ENCODE results near the gene MTX3.

Gene MTX3

DNA sequence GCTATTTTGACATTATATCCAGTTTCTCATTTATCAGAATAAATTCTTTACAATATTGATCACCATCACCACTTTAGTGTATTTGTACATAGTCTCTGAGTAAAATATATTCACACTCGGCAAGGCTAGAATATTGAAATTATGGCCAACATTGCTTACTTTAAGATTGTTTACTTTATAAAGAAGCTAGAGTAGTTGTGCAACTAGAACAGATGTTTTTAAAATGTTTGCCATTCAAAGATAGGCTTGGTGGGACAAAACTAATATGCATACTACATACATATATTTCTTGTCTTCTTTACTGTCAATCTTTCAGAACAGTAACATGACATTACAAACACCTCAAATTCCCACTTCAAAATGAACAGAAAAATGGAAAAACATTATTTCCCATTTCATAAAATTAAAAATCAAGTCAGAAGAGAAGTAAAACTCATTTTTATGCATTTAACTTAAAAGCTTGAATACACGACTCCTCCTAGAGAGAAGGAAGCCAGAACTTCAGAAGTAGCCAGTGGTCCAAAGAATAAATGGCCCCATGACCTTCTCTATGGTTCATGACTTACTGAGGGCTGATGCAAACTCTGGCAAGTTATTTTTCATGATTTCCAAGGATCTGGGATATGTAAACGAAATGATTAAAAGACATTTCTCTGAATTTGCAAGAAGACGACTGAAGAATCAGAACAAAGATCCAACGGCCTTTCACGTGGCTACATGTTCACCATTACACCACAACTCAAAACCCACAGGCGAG, 14.1 kb downstream of the MTX3 start:
- DNase-seq = no peak

DNA sequence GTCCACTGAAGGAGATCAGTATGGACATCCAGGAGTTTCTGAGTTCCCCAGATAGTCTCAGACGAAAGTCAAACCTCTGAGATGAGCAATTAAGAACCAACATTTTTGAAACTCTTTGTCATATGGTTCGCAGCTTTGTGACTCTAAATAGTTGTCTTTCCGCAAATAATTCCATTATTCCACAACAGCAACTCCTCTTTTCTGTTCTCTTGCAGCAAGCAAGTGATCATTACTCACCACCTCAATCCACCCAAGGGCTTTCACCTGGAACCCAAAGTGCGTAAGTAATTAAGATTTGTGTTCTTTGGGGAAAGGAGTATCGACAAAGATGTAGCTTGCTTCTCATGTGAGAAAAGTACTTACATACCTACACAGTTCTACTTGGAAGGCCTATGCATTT, 15.6 kb downstream of the MTX3 start:
- no peak for DNase-seq

GRCh38 chr5:79974886-79975285, 16.2 kb downstream of the MTX3 start:
- no peak for DNase-seq

DNA sequence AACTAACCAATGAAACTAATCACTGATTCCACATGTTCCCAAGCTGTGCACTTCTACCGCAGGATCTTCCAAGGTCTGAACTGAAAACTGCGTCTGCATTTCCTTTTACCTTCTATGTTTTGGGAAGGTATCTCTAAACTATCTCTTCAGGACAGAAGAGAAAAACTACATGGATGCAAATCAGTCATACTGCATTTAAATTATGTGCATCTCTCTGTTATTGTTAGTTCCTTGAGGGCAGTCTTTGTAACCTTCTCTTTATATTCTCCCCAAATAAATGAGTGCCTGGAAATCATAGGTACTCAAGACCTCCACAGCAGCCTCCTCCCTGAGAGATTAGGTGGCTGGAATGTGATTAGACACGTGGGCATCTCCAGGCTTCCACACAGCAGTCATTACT, 17.1 kb downstream of the MTX3 start:
- DNase-seq = no peak

DNA sequence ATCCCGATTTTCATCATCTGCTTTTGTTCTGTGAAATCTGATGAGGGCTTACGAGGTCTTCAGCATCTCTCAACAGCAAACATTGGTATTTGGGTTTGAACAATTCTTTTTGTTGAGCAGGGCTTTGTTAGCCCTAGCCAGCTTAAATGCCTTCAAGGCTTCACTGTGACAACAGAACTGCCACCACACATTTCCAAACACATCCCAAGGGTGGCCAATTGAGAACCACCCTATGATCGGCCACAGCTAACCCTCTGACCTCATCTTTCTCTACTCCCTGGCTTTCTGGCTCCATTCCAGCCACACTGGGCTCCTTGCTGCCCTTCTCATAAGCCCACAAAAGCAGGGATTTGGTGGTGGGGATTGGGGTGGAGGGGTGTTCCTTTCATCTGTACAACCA, 17.6 kb downstream of the MTX3 start:
- DNase-seq = no peak

- no peak for DNase-seq
Observed at GRCh38 chr5:79971156-79971555, 19.9 kb downstream of the MTX3 start.

DNA sequence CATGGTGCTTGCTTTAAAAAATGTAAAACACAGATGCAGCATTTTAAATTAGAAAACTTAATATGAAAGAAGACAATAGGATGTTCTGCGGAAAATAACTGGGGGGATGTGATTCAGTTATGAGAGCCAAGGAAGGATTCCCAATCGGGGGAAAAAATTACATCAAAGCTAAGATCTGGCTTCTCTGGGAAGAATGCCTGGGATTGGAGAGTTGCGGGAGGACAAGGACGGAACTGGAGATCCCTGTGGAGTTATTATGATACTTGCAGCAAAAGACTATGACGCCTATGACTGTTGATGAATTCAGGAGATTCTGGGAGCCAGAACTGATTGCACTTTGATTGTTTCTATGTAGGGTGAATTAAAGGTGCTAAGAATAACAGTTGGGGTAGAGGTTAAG, 24.6 kb downstream of the MTX3 start:
- DNase-seq = no peak

- no peak for DNase-seq
Observed at GRCh38 chr5:79964136-79964535, 26.9 kb downstream of the MTX3 start.

- DNase-seq = no peak
Observed at GRCh38 chr5:79963261-79964061, 27.6 kb downstream of the MTX3 start.

DNA sequence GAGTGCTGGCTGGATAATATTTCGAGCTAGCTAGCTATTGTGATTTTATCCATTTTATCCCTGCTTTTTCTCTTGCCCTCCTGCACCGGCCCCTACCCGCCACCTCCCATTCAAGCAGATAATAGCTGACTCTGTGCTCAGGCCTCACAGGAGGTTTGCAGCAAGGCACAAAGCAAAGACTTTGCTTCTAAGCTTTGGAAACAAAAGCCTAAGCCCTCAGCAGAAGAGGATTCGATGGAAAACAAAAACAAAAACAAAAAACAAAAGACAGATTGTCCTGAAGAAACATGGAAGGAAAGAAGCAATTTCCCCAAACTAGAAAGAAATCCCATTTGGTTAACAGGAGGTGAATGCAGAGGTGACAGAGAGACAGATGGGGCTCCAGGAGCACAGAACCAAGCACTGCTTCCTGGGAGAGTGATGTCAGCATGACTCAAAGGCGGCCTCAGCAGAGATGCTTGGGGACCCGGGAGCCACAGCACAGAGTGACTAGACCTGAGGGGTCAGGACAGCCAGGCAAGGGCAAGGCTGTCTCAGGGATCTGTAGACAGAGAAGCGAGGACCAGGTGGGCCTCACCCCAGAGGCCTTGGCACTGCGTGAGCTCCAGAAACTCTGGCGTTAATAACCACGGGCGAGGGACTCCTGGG, 28.4 kb downstream of the MTX3 start:
- no peak for DNase-seq

DNA sequence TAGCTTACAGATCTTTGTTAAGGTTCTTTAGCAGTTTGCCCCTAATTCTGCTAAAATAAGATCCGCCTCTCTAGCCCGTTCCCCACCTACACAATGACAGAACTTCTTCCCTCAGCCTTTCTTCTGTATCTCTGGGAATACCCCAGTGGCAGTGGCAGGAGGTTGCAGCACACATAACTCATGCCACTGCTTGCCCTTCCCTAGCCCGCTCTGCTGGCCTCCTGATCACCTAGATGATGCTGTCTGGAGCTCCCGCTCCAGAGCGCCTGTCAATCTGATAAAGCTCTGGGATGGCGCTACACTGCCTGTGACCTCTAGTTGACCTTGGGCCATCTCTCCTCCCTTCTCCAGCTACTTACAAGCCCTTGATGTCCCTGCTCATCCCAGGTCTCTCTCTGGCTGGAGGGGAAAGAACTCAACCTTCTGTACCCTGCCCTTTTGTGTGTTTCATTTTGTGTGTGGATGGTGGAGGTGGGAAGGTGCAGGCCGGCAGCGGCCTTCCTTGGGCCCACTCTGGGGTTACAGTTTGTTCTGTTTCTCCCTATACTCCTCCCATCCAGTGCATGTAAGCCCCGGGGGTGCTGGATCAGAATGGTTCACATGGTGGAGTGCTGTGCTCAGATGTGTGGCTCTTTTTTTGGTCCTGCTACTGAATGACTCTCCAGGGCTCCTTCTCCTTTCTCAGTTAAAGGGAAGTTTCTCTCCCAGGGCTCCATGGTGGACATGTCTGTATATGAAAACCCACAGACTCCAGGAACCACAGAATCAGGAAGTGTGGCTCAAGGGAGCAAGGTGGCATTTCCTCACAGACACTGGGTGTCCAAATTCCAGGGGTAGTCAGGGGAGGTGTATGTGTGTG, 29.1 kb downstream of the MTX3 start:
- DNase-seq = no peak

GRCh38 chr5:79959407-79959806, 31.7 kb downstream of the MTX3 start:
- no peak for DNase-seq

GRCh38 chr5:79955941-79956670, 35.0 kb downstream of the MTX3 start:
- DNase-seq = no peak

DNA sequence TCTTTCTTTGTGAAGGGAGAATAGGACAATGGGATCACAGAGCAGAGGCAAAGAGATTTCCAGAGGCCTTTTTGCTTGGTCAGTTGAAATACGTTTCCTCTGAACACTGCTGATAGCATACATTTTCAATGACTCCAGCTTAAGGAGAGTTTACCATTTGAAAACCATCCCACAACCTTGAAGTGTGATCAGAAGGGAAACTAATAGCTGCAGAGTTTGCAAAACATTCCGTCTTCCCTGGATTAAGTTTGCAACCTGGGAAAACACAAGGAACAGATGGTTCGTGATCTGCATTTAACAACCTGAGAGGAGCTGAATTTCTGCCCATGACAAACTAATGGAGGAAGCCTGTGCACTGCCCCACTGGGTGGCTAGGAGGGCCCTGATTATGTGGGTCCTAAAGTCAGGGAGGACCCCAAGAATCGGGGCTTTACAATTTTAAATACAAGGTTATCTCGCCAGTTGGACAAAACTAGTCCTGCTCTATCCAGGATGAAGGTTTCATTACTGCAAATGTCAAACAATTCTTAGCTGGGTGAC, 35.6 kb downstream of the MTX3 start:
- DNase-seq = no peak

DNA sequence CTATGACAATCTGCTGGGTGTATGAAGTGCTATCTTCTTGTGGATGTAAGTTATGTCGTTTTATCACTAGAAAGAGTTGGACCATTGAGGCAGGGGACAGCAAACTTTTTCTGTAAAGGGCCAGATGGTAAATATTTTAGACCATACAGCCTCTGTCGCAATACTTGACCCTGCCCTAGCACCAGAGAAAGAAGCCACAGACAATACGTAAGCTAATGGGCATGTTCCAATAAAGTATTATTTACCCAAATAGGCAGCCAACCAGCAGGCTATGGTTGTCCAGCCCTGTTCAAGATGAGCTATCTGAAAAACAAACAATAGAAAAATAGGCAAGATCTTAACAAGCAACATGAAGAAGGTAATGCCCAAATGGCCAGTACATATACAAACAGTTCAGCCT, 36.4 kb downstream of the MTX3 start:
- DNase-seq = no peak

DNA sequence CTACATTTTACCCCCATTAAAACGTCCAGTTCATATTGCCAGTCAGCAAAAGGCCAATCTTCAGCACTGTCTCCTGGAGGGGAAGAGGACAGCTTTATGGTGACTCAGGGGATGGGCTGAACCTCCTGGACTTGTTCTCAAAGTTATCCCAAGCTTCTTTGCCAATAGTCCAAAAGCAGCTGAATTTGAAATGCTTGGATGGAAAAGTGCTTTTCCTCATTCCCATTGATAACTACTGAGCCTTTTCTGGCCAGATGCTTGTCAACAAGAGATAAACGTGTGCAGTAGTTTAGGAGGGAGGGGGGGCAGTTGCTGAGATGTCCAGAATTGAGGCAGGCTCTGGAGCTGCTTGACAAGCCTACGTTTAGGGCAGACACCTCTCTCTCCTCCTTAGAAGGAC, 43.5 kb downstream of the MTX3 start:
- no peak for DNase-seq

DNA sequence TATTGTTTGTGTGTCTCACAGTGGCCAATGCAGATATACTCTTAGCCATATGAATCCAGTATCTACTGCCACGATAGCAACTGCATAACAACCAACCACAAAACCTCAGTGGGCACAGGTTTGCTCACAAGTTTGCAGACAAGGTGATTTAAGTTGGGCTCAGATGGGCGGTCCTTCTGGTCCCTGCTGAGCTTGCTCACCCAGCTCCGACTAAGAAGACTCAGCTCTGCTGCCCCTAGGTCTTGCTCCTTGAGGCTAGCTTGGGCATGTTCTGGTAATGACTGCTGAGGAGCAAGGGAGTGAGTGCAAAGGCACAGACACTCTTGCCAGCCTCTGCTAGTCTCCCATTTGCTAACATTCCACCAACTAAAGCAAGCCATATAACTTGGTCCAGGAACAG, 52.6 kb downstream of the MTX3 start:
- DNase-seq = no peak

- no peak for DNase-seq
Observed at GRCh38 chr5:79936646-79937216, 54.3 kb downstream of the MTX3 start.

DNA sequence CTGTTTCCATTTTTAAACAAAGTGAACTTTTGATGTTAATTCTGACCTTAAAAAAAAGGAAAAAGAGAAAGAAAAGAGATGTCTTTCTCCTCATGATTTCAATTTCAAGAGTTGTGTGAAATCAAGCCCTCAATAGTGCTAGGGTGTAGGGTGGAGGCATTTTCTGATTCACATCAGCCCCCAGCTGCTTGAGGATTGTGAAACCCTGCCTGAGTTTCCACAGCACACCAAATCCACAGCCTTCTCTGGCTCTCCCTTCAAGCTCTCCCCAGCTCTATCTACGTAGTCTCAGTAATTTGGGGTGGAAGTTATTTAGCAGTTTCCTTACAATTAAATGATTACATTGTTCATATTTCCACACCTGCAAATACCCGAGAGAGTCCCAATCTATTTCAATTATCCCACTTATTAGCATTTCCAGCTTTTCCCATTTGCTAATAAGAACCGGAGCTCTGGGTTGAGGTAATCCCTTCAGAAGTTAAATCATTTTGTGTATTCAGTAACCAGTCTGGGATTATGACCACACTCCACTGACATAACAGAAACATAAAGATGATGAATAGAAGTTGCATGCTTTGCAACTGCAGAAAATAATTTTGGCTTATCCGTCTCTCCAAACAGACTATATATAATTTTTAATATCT, 54.9 kb downstream of the MTX3 start:
- no peak for DNase-seq

- DNase-seq = no peak
Observed at GRCh38 chr5:79934681-79935080, 56.4 kb downstream of the MTX3 start.

Data from activated CD8-positive, alpha-beta memory T cell treated with anti-CD3 and anti-CD28 coated beads, Interleukin-2, amount 50 U/mL, for 4 hours (primary cell).